Cerebellar cortex (tissue), 1 donor: Measurements from ENCODE around the gene ARCN1.
A peak's percentile ranks its signal among the peaks of the same experiment; 100 is the strongest.
"Not testable (repeated sequence)": the region's sequence is repeated elsewhere in the genome, so short reads cannot be mapped to it uniquely, and the experiment has no call there.

Experiments used
- DNase-seq: peaks from one replicate; pipeline ENCODE4 v3.0.0-alpha.2; 2015; ENCODE audit warnings: low spot score

Gene ARCN1

DNA sequence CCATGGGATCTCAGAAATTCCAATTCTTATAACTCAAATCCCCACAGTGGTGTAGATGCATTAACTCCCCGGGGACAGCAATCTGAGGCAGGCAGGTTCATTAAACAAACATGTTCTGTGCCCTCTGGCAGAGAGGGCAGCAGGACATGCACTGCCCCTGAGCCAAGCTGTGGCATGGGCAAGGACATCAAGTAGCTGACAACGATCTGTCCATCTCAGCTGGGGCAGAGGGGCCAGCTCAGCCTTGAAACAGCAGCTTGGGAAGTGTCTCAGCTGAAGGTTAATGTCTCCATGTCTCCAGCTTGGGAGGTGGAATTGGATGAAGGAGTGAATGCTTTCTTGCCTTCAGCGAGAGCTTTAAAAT is 27.6 kb upstream of the ARCN1 start:
- no peak for DNase-seq

DNA sequence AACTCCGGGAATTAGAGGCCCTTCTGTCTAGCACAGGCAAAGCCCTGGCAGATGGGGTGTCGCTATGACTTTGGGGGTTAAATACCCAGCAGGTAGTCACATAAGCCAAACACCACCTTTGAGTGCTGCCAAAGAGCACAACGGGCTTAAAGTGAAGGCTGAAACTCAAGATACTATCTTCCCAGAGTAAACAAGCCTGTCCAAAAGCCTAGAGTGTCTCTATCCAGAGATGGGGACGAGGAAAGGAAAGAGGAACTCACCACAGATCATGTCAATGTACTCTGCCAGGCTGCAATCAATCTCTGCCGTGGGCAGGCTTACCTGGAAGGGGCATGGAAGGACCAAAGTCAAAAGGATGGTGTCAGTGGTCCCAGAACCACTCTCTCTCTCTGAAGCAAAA is 26.7 kb upstream of the ARCN1 start:
- no peak for DNase-seq

DNA sequence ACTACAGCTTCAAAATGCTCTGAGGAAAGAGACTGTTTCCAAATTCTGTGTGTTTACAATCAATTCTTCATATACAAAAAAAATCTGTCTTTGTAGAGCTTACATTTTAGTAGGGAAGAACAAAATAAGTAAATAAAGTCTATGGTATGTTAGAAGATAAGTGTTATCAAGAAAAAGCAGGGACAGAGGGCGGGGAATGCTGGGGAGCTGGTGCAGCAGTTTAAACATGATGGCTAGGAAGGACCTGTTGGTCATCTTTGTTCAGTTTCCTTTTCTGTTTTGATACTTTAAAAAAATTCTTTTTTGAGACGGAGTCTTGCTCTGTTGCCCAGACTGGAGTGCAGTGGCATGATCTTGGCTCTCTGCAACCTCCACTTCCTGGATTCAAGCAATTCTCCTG is 25.1 kb upstream of the ARCN1 start:
- DNase-seq = no peak

DNA sequence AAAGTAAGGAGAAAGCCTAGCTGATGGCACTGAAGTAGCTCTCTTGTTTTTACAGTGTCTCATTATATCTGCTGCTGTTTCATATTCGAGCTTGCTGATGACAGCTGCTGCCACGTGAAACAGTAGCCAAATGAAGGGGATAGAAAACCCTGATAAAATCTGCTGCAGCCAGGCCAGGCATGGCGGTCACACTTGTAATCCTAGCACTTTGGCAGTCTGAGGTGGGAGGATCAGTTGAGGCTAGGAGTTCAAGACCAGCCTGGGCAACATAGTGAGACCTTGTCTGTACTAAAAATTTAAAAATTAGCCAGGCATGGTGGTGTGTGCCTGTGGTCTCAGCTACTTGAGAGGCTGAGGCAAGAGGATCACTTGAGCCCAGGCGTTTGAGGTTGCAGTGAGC is 19.9 kb upstream of the ARCN1 start:
- DNase-seq = no peak

DNA sequence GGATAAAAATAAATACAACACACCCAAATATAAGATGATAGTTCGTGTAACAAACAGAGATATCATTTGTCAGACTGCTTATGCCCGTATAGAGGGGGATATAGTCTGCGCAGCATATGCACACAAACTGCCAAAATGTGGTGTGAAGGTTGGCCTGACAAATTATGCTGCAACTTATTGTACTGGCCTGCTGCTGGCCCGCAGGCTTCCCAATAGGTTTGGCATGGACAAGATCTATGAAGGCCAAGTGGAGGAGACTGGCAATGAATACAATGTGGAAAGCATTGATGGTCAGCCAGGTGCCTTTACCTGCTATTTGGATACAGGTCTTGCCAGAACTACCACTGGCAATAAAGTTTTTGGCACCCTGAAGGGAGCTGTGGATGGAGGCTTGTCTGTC is 11.4 kb upstream of the ARCN1 start:
- no peak for DNase-seq

DNA sequence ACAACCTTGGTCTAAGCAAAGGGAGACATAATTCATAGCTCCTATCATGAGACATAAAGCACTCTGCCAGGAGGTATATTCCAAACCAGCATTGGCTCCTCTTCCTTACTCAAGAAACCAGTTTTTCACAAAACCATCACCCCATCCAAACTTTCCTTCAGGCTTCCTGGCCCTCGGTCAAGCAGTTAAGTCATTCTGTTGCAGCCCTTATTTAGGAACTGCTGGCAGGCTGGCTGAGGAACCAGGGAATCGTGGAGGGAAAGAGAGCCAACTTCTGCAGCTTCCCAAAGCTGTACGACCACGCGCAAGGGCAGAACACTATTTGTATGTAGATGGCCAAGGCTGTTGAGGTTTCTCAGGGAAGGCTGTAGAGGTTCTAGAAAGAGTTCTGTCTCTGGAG is 7.2 kb upstream of the ARCN1 start:
- DNase-seq = no peak

DNA sequence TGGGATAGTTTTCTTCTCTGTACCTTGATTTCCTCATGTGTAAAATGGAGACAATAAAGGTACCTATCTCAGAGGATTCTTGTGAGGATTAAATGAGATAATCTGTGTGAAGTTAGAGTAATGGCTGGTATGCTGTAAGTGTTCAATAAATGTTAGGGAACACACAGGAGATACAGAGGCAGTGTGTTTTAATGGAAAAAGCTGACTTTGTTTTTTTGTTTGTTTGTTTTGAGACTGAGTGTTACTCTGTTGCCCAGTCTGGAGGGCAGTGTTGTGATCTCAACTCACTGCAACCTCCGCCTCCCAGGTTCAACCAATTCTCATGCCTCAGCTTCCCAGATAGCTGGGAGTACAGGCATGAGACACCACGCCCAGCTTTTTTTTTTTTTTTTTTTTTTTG is 2.5 kb upstream of the ARCN1 start:
- no peak for DNase-seq

DNA sequence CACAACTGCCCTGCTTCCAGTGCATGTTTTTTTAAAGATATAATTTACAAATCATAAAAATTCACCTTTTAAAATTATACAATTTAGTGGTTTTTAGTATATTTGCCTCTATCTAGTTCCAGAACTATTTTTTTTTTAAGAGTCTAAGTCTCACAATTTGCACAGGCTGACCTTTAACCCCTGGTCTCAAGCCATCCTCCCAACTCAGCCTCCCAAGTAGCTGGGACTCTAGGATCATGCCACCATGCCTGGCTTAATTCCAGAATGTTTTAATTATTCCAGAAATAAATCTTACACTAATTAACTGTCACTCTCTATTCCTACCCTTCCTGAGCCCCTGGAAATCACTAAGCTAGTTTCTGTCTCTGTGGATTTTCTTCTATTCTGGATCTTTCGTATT is 1.4 kb upstream of the ARCN1 start:
- DNase-seq = no peak

DNA sequence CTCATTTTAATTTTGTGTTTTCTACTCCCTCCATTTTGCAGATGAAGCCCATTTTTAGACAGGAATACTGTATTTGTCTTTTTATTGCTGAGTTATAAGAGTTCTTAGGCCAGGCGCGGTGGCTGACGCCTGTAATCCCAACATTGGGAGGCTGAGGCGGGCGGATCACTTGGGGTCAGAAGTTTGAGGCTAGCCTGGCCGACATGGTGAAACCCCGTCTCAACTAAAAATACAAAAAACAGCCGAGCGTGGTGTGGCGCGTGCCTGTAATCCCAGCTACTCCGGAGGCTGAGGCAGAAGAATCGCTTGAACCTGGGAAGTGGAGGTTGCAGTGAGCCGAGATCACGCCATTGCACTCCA is 528 bp upstream of the ARCN1 start:
- not testable (repeated sequence) for DNase-seq

DNA sequence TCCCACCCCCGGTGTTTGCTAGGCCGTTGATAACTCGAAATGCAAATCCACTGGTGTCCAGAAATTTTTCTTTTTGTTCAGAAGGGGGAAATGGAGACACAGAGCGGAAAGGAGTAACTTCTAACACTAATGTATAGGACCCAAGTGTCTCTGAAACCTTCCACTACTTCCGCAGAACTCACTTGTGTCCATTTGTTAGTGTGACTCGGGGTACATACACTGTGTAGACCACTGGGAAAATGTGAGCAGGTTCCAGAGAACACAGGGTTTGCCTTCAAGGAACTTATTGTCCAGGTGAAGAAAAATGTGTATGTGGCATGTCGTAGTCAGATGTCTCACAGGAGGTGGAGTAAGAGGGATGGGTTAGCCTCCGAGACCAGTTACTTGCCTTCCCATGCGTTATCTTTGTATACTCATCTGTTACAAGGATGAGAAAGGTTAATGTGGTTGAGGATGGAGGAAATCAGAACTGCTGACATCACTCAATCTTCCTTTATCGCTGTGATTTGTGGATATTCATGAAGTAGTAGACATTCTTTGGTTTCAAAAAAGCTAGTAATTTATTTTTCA is 857 bp downstream of the ARCN1 start:
- DNase-seq = peak; percentile 34

DNA sequence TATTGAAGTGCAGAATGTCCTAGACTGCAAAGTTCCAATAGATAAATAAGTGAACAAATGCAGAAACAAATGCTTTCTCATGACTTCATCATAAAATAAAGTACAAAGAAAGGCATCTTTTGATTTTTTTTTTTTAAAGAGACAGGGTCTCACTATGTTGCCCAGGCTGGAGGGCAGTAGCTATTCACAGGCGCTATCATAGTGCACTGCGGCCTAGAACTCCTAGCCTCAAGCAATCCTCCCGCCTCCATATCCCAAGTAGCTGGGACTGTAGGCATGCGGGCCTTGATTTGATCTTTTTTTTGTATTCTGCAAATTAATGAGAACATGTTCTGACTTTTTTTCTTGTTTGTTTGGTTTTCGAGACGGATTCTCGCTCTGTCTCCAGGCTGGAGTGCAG is 2.4 kb downstream of the ARCN1 start:
- no peak for DNase-seq

DNA sequence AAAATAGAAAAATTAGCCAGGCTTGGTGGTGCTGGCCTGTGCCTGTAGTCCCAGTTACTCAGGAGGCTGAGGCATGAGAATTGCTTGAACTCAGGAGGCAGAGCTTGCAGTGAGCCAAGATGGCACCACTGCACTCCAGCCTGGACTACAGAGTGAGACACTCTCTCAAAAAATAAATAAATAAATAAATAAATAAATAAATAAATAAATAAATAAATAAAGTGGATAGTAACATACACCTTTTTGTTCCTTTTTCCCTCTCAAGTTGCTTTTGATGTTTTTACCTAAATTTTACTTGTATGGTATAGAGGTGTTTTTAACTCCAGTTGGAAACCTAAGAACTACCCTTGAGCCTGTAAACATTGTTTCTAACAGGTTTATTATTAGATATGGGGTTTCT is 5.8 kb downstream of the ARCN1 start:
- not testable (repeated sequence) for DNase-seq

DNA sequence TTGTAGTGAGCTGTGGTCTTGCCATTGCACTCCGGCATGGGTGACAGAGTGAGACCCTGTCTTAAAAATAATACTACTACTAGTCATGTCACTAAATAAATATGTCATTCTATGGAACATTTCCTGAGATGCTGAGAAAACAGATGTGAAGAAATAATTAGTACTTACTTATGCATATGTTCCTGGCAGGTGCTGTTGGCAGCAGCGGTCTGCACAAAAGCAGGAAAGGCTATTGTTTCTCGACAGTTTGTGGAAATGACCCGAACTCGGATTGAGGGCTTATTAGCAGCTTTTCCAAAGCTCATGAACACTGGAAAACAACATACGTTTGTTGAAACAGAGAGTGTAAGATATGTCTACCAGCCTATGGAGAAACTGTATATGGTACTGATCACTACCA is 8.8 kb downstream of the ARCN1 start:
- no peak for DNase-seq

DNA sequence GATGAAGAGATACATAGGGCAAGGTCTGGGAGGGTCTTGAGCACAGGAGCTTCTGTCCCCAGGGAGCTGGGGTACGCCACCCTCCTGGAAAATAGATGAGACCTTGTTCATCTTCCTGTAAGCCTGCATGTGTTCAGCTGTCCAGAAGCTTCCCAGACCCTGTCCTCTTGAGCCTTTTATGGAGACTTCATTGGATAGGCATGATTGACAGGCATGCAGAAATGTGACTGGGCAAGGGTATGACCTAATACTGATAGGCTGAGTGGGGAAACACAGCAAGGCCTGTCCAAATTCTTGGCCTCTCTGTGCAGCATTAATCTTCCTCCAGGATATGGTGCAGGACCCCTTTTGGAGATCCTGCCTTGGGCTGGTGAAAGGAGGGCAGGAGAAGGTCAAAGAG is 15.7 kb downstream of the ARCN1 start:
- DNase-seq = no peak

DNA sequence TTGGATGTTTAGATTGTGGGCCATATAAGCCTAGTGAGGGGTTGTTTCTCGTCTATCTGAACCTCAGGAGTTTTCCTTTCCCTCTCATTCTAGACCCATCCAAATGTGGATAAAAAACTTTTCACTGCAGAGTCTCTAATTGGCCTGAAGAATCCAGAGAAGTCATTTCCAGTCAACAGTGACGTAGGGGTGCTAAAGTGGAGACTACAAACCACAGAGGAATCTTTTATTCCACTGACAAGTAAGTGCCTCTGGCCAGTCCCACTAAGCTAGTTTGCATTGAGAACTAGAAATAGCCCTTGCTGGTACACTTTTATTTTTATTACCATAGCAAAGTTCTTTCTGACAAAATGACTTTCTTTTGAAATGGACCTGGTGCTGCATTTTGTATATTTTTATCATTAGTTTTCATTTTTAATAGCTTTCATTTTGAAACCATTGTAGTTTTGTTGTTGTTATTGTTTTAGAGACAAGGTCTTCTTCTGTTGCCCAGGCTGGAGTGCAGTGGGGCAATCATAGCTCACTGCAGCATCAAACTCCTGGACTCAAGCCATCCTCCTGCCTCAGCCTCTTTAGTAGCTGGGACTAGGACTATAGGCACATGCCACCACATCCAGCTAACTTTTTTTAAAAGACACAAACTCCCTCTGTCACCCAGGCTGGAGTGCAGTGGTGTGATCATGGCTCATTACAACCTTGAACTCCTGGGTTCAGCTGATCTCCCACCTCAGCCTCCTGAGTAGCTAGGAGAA is 20.6 kb downstream of the ARCN1 start:
- no peak for DNase-seq

DNA sequence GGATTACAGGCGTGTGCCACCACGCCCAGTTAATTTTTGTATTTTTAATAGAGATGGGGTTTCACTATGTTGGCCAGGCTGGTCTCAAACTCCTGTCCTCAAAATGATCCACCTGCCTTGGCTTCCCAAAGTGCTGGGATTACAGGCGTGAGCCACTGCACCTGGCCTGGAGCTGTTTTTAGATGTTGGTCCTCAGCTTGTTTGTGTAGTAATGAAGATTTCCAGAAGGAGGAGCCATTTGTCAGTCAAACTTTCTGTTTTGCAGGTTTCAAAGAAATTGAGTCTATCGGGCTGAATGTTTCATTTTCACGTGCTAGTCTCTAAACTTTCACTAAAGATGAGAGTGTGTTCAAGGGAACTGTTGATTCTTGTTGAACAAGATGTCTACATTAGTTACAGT is 22.8 kb downstream of the ARCN1 start:
- DNase-seq = peak; percentile 72

DNA sequence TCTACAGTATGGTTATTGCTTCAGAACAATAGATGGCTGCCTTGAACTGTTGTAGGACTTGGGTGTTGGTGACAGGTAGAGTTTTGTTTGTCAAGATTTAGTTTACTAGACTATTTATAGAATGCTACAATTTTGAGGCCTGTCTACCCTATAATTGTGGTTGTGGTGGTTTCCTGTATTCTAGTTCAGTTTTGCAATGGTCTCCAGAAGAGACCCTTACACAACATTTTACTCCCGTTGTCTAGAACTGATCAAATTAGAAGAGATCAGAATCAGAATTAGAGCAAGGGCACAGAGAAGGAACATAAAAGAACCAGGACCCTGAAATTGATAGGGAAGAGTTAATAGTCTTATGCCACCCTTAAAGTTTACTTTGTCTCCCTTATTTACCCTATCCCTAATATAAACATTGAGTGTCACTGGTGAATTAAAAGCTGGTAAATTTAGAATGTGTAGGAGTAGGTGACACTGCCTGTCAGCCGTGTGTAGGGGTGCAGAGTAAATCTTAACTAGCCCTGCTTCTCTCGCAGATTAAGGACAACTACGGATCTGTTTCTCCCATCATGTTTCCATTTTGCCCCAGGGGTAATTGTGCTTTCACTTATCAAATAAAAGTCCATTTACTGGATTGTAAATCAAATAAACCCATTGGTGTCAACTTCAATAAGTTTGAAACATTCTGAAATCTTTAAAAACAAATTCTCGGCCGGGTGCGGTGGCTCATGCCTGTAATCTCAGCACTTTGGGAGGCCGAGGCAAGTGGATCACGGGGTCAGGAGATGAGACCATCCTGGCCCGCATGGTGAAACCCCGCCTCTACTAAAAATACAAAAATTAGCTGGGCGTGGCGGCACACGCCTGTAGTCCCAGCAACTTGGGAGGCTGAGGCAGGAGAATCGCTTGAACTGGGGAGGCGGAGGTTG is 24.3 kb downstream of the ARCN1 start:
- DNase-seq = no peak

DNA sequence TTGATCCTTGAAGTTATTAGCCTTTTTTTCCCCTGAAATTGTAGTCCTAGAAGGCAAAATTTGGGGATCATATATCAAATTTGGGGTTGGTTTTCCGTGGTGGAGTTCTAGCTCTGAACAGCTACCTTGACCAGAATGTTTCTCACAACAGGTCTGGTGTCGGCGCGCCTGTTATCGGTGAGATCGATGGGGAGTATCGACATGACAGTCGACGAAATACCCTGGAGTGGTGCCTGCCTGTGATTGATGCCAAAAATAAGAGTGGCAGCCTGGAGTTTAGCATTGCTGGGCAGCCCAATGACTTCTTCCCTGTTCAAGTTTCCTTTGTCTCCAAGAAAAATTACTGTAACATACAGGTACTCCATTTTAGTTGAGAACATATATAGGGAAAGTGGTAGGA is 25.3 kb downstream of the ARCN1 start:
- DNase-seq = no peak

DNA sequence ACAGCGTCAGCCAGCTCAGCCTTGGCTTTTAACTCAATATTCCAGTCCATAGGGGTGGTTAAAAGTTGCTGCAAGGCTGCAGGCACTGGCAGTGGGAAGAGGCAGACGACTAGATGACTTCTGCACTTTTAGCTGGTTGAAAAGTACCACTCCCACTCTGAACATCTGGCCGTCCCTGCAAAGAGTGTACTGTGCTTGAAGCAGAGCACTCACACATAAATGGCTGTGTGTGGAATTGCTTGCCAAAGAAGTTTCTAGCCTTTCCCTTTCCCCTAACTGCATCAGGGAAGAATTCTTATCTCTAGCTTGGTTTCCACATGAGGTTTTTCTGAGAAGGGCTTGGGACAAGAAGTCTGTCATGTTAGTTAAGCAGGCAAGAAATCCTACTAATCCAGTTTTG is 30.1 kb downstream of the ARCN1 start:
- DNase-seq = no peak

DNA sequence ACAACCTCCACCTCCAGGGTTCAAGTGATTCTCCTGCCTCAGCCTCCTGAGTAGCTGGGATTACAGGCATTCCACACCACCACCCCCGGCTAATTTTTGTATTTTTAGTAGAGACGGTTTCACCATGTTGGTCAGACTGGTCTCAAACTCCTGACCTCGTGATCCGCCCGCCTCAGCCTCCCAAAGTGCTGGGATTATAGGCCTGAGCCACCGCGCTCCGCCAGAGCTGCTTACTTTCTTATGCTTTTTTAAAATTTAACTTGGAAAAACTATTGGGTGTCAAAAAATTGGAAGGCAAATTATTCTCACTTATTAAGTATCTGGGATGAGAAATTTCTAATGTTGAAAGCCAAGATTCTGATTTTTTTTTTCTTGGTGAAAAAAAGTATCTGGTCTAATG is 31.5 kb downstream of the ARCN1 start:
- not testable (repeated sequence) for DNase-seq

DNA sequence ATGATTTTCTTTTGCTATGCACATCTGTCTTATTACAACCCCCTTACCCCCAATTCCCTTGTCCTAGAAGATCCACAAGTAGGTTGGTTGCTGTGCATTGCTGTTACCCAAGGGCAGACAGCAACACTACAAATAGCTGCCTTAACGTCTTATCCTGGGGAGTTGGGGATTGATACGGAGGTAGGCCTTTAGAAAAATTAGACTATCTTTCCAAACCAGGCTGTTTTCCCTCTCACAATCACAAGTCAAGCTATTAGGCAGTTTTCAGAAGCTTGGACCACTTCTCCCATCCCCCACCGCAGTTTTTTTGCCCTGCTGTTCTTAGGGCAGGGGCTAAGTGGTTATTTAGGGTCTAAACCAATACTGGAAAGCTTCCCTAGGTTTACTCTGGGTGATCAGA is 32.4 kb downstream of the ARCN1 start:
- DNase-seq = no peak

DNA sequence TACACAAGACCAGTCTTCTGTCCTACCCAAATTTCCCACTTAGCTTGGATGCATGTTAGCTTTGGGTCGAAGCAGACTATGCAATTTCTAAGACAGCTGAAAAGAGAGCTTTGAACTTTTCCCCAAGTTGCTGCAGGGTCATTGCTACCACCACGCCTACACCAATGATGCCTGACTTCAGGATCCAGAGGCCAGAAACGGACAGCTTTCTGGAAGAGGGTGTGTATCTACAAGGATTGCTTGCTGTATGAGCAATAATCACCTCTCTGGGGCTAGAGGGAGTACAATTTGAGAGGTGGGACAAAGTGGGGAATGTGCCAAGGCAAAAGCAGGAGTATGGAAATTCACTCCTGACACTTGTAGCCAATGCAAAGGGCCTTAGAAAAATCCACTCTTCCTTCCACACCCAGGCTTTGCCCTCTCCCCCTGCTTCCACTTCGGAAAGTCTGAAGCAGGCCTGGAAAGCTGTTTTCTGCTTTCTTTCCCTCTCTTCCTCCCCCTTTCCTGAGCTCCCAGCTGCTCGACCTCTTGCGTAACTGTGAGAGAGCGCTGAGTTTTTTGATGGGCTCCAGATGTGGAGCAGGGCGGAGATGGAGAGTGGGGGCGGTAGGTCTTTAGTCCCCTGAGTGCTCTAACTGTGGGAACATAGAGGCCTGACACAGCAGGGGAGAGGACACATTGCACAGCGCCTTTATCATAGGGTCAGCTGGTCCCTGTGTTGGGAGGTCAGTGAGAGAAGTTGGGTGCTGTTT is 33.1 kb downstream of the ARCN1 start:
- DNase-seq = no peak
